ENCODE data around the gene BCR.
A peak's percentile ranks its signal among the peaks of the same experiment; 100 is the strongest.

Gene BCR

GRCh38 chr22:23217171-23218052 lies 37.1 kb downstream of the BCR start:
- no peak for DNase-seq (ENCODE audit: low spot score)

GRCh38 chr22:23218053-23218866 lies 38.0 kb downstream of the BCR start:
- DNase-seq (ENCODE audit: low spot score) = no peak

GRCh38 chr22:23218867-23219251 lies 38.5 kb downstream of the BCR start:
- DNase-seq (ENCODE audit: low spot score) = no peak

- DNase-seq (ENCODE audit: low spot score) = no peak
These were observed 39.0 kb downstream of the BCR start for GRCh38 chr22:23219317-23219716.

- no peak for DNase-seq (ENCODE audit: low spot score)
These were observed 39.6 kb downstream of the BCR start for GRCh38 chr22:23219822-23220484.

GRCh38 chr22:23220485-23221350 lies 40.4 kb downstream of the BCR start:
- DNase-seq (ENCODE audit: low spot score) = no peak

- no peak for DNase-seq (ENCODE audit: low spot score)
These were observed 41.1 kb downstream of the BCR start for GRCh38 chr22:23221351-23221804.

GRCh38 chr22:23222033-23222792 lies 41.9 kb downstream of the BCR start:
- DNase-seq (ENCODE audit: low spot score) = no peak

- no peak for DNase-seq (ENCODE audit: low spot score)
These were observed 42.7 kb downstream of the BCR start for GRCh38 chr22:23222793-23223568.

- no peak for DNase-seq (ENCODE audit: low spot score)
These were observed 43.4 kb downstream of the BCR start for GRCh38 chr22:23223569-23224317.

- DNase-seq (ENCODE audit: low spot score) = no peak
These were observed 44.5 kb downstream of the BCR start for GRCh38 chr22:23224846-23225245.

GRCh38 chr22:23225337-23225723 lies 45.0 kb downstream of the BCR start:
- no peak for DNase-seq (ENCODE audit: low spot score)

GRCh38 chr22:23225724-23226496 lies 45.6 kb downstream of the BCR start:
- peak; percentile 50 for DNase-seq (ENCODE audit: low spot score)

GRCh38 chr22:23226497-23226850 lies 46.2 kb downstream of the BCR start:
- no peak for DNase-seq (ENCODE audit: low spot score)

- no peak for DNase-seq (ENCODE audit: low spot score)
These were observed 47.1 kb downstream of the BCR start for GRCh38 chr22:23227380-23227779.

GRCh38 chr22:23228503-23228902 lies 48.2 kb downstream of the BCR start:
- DNase-seq (ENCODE audit: low spot score) = no peak

GRCh38 chr22:23229646-23230045 lies 49.3 kb downstream of the BCR start:
- DNase-seq (ENCODE audit: low spot score) = no peak

GRCh38 chr22:23230348-23231068 lies 50.2 kb downstream of the BCR start:
- no peak for DNase-seq (ENCODE audit: low spot score)

All from Ammon's horn (tissue), 1 donor.